ENCODE measurements around the gene SRL.

DNA sequence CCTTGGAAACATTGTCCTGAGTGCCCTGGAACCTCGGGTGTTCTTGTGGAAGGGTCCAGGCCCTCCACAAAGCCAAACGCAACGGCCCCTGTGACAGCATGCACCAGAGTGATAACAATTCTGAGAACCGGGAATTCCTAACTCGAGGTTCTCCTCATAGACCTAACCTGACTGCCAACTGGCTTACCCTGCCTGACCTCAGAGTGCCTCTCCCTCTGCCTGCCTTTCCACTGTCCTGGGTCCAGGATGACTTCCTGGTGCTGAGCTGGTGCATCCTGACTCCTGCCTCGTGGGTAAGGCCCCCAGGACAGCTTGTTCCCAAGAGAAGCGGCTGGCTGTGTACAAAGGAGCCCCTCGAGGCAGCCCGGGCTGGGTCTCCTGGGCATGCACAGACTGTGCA lies 51.8 kb downstream of the SRL start:
- TF ChIP-seq POLR2A (IDR thresholded peaks at IDR 0.05) (no peak), CTCF (IDR thresholded peaks at IDR 0.05) (no peak)

Measured in heart left ventricle (tissue), 13 donors.